K562 (cell line): ENCODE results near the gene RNF121.

Source experiments
- EHMT2 ChIP-seq: fragments of 450-650 bp; IDR thresholded peaks from 2 replicates; pipeline ENCODE4 v1.6.1; 2018; ENCODE audit warnings: antibody characterized with exemption
- GABPA ChIP-seq: fragments of 200-800 bp; sonication (Bioruptor generic); conservative IDR thresholded peaks from 2 replicates; pipeline ENCODE4 v1.6.1; 2016; ENCODE audit warnings: low read depth, missing genetic modification characterization, missing compliant biosample characterization
- JUN ChIP-seq, 2 experiments: sonication (generic) in 1 of 2; formaldehyde crosslinking in 1 of 2; IDR thresholded peaks; 2 replicates each; pipeline versions ENCODE4 v1.6.1 to v1.8.0; 2012 to 2022; ENCODE audit warnings: borderline replicate concordance in 2 of 2, mild to moderate bottlenecking in 2 of 2, improper control_type of control experiment in 1 of 2, low read depth in 1 of 2, low read length in 1 of 2, missing genetic modification reagents in 1 of 2
- KLF1 ChIP-seq: fragments of 450-650 bp; IDR thresholded peaks from 2 replicates; pipeline ENCODE4 v1.6.1; 2016; ENCODE audit warnings: missing genetic modification characterization, missing compliant biosample characterization
- YBX1 ChIP-seq: fragments of 450-650 bp; IDR thresholded peaks from 2 replicates; pipeline ENCODE4 v1.7.1; 2016; ENCODE audit warnings: mild to moderate bottlenecking
- TF ChIP-seq, protein P1 (sequence below): fragments of 450-650 bp; formaldehyde crosslinking; IDR thresholded peaks from 2 replicates; pipeline ENCODE4 v1.4.0; 2020; ENCODE audit warnings: mild to moderate bottlenecking, moderate library complexity

DNA sequence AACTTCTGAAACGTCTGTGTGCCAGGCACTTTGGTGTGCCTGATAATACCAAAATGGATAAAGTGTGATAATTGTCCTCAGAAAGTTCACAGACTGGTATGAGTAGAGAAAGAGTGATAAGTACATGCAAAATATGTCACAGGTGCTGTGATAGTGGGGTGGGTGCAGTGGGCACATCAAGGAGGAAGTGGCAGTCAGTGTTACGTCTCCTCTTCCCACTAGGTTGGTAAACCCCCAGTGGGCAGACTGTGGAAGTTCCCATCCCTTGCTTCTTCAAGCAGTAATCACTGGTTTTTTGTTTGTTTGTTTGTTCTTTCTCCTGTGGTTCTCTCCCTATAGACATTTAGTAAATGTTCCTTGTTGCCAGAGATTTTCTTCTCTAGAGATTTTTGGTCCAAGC, 5.4 kb downstream of the RNF121 start:
- TF ChIP-seq GABPA (tag) = no peak
- no peak for TF ChIP-seq KLF1
- TF ChIP-seq, protein P1, sequence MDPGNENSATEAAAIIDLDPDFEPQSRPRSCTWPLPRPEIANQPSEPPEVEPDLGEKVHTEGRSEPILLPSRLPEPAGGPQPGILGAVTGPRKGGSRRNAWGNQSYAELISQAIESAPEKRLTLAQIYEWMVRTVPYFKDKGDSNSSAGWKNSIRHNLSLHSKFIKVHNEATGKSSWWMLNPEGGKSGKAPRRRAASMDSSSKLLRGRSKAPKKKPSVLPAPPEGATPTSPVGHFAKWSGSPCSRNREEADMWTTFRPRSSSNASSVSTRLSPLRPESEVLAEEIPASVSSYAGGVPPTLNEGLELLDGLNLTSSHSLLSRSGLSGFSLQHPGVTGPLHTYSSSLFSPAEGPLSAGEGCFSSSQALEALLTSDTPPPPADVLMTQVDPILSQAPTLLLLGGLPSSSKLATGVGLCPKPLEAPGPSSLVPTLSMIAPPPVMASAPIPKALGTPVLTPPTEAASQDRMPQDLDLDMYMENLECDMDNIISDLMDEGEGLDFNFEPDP (CRISPR knock-in tag) = no peak
- no peak for TF ChIP-seq YBX1
- TF ChIP-seq EHMT2 = no peak
- no peak for TF ChIP-seq JUN (IDR thresholded peaks at IDR 0.05; ENCODE audit: borderline replicate concordance, low read depth, low read length)
- no peak for TF ChIP-seq JUN (CRISPR knock-in tag; IDR thresholded peaks at IDR 0.05; ENCODE audit: borderline replicate concordance)
